Spleen (tissue), 11 donors: ENCODE data around the gene RBBP4. TPM values are rescaled to one million over a fixed set of nuclear protein-coding genes. Genes with fewer than 3 reads are reported as not detected.
"Not testable (repeated sequence)": the region's sequence is repeated elsewhere in the genome, so short reads cannot be mapped to it uniquely, and the experiment has no call there.

Experiments used
- DNase-seq: peaks from one replicate; pipeline ENCODE4 v3.0.0-alpha.2; 2020
- H3K27ac ChIP-seq, 8 donors: fragments of 200-600 bp; sonication (generic) in 7 of 8; 1 replicate in 4 of 8; 2 replicates in 4 of 8; pipeline versions ENCODE4 v1.5.0 to v1.8.0; 2016 to 2021; ENCODE audit warnings: inconsistent platforms in 4 of 8, mild to moderate bottlenecking in 4 of 8, moderate library complexity in 1 of 8
- H3K27me3 ChIP-seq, 7 donors: fragments of 200-600 bp; sonication (generic) in 6 of 7; replicated peaks in 1 of 7; 1 replicate in 4 of 7; 2 replicates in 3 of 7; pipeline versions ENCODE4 v1.5.0 to v1.8.0; 2016 to 2021; ENCODE audit warnings: inconsistent platforms in 3 of 7, mild to moderate bottlenecking in 1 of 7
- H3K36me3 ChIP-seq, 6 donors: fragments of 200-600 bp; sonication (generic) in 5 of 6; 1 replicate in 4 of 6; 2 replicates in 2 of 6; pipeline versions ENCODE4 v1.5.0 to v1.8.0; 2016 to 2021; ENCODE audit warnings: inconsistent platforms in 2 of 6
- H3K4me1 ChIP-seq, 6 donors: fragments of 200-600 bp; sonication (generic) in 5 of 6; 1 replicate in 3 of 6; 2 replicates in 3 of 6; pipeline versions ENCODE4 v1.5.0 to v1.8.0; 2016 to 2021; ENCODE audit warnings: inconsistent platforms in 3 of 6
- H3K4me3 ChIP-seq, 8 donors: fragments of 200-600 bp; sonication (generic) in 7 of 8; 1 replicate in 4 of 8; 2 replicates in 4 of 8; pipeline versions ENCODE4 v1.5.0 to v1.8.0; 2016 to 2021; ENCODE audit warnings: inconsistent platforms in 4 of 8, mild to moderate bottlenecking in 4 of 8, moderate library complexity in 2 of 8
- H3K9me3 ChIP-seq, 8 donors: fragments of 200-600 bp; sonication (generic) in 7 of 8; 1 replicate in 4 of 8; 2 replicates in 4 of 8; pipeline versions ENCODE4 v1.5.0 to v1.8.0; 2016 to 2021; ENCODE audit warnings: inconsistent platforms in 4 of 8
- CTCF ChIP-seq, 11 experiments: fragments of 200-600 bp in 7 of 11; fragments of 450-650 bp in 4 of 11; sonication (generic) in 4 of 11; IDR thresholded peaks in 8 of 11; conservative IDR thresholded peaks in 3 of 11; 1 replicate in 7 of 11; 2 replicates in 4 of 11; pipeline versions ENCODE4 v1.4.0 to v1.8.0; 2016 to 2021; ENCODE audit warnings: antibody characterized with exemption in 11 of 11, inconsistent platforms in 4 of 11, mild to moderate bottlenecking in 1 of 11
- POLR2A ChIP-seq, 3 donors: fragments of 450-650 bp; IDR thresholded peaks; one replicate each; pipeline ENCODE4 v1.5.1; 2017; ENCODE audit warnings: antibody characterized with exemption in 3 of 3, mild to moderate bottlenecking in 1 of 3
- POLR2AphosphoS5 ChIP-seq, 3 donors: sonication (generic); formaldehyde crosslinking; IDR thresholded peaks; one replicate each; pipeline ENCODE4 v1.5.1; 2017; ENCODE audit warnings: antibody characterized with exemption in 3 of 3
- WGBS, 5 donors: extraction: QIAGEN DNeasy Blood & Tissue Kit in 3 of 5; methylation state at CpG; one replicate each; pipeline versions ENCODE4 v1.1.5 to v1.1.7; 2013 to 2018; 5-methylcytosine and 5-hydroxymethylcytosine counted together
- intact Hi-C: fragments of 100-400 bp; cut with DNase I; formaldehyde crosslinking; loops from one replicate; pipeline ENCODE4 v1.15.0; 2023; ENCODE audit warnings: low total_unique reads
- polyA plus RNA-seq, 3 donors: library from polyadenylated mRNA; stranded (reverse); fragments of 200-250 nt; gene quantifications; one replicate each; pipeline ENCODE4 v1.2.1, GENCODE V29; 2013
- total RNA-seq, 7 donors: library from RNA; depleted of rRNA in 3 of 7; stranded (reverse); fragments of >200 nt in 3 of 7; fragmentation: NEBNext Ultra II Directional in 4 of 7; extraction: Animal tissue kit (Norgen Biotek cat#: 25700) in 4 of 7; gene quantifications; one replicate each; pipeline versions ENCODE4 v1.1.0 to v1.2.1, GENCODE V29; 2016 to 2021
- donor health status: healthy with polysubstance abuse.
- donor health status: DM: no; HTN: no; CAD: no; lungs with moderate emphysema.
- donor health status: DM: no; HTN: no; CAD: no.
- donor health status: Bipolar disorder and iron deficiency.
- donor health status: healthy.
- donor health status: DM: no; HTN: no; CAD: no.
- donor health status: DM: yes; HTN: yes; CAD: no.

Gene RBBP4
- total and polyA plus RNA-seq, 10 donors = 42.4 to 181 (median 132) TPM

- Histone ChIP-seq H3K4me3 (no peak overlapping the region), H3K27ac (peak overlapping the region in 2 of 8 donors; percentile 23 to 30), H3K36me3 (peaks cover 0 to 93% (median 21%) of the 10 kb centered on the region in 6 donors), H3K9me3 (no peaks in the 10 kb centered on the region), H3K27me3 (no peaks in the 10 kb centered on the region), H3K4me1 (peaks cover 0 to 32% (median 5%) of the 10 kb centered on the region in 6 donors)
- WGBS, 5 donors = 40 to 69% (median 51%) methylated on average over 3 of the region's 3 CpGs
- intact Hi-C loops = no loop called here
- no peak for DNase-seq
- TF ChIP-seq POLR2AphosphoS5 (IDR thresholded peaks at IDR 0.05) (no peak), POLR2A (IDR thresholded peaks at IDR 0.05) (no peak)
Observed at GRCh38 chr1:32622806-32623681, 28.0 kb upstream of the RBBP4 start.

GRCh38 chr1:32623775-32624174 is 27.2 kb upstream of the RBBP4 start:
- no peak overlapping the region for H3K4me3 ChIP-seq
- peaks cover 0 to 36% (median 7%) of the 10 kb centered on the region in 6 donors for H3K4me1 ChIP-seq
- peak overlapping the region in 2 of 8 donors; percentile 23 to 30 for H3K27ac ChIP-seq
- no peak for DNase-seq
- H3K36me3 ChIP-seq = peaks cover 0 to 95% (median 28%) of the 10 kb centered on the region in 6 donors
- TF ChIP-seq POLR2A (IDR thresholded peaks at IDR 0.05) (no peak), CTCF (IDR thresholded peaks at IDR 0.05 in 8 of 11, conservative IDR thresholded peaks at IDR 0.05 in 3 of 11) (no peak), POLR2AphosphoS5 (IDR thresholded peaks at IDR 0.05) (no peak)
- WGBS, 5 donors = 20 to 47% (median 35%) methylated on average over 5 of the region's 5 CpGs
- no peaks in the 10 kb centered on the region for H3K9me3 ChIP-seq
- intact Hi-C loops = no loop called here
- H3K27me3 ChIP-seq = no peaks in the 10 kb centered on the region

GRCh38 chr1:32626176-32626575 is 24.8 kb upstream of the RBBP4 start:
- no peak for TF ChIP-seq CTCF (IDR thresholded peaks at IDR 0.05 in 8 of 11, conservative IDR thresholded peaks at IDR 0.05 in 3 of 11)
- TF ChIP-seq POLR2AphosphoS5 (IDR thresholded peaks at IDR 0.05) = no peak
- no peak for TF ChIP-seq POLR2A (IDR thresholded peaks at IDR 0.05)
- Histone ChIP-seq H3K36me3 (peaks cover 0 to 95% (median 34%) of the 10 kb centered on the region in 6 donors), H3K9me3 (no peaks in the 10 kb centered on the region), H3K27me3 (no peaks in the 10 kb centered on the region), H3K4me3 (no peak overlapping the region), H3K4me1 (peaks cover 0 to 36% (median 7%) of the 10 kb centered on the region in 6 donors), H3K27ac (no peak overlapping the region)
- intact Hi-C loops = no loop called here
- DNase-seq = no peak
- 96 to 100% (median 97%) methylated on average over 1 of the region's 1 CpG for WGBS, 5 donors

GRCh38 chr1:32627596-32628162 is 23.3 kb upstream of the RBBP4 start:
- Histone ChIP-seq H3K4me3 (no peak overlapping the region), H3K4me1 (peaks cover 0 to 36% (median 7%) of the 10 kb centered on the region in 6 donors), H3K27ac (peak overlapping the region in 6 of 8 donors; percentile 44 to 75 (median 57)), H3K36me3 (peaks cover 0 to 97% (median 37%) of the 10 kb centered on the region in 6 donors), H3K27me3 (no peaks in the 10 kb centered on the region), H3K9me3 (no peaks in the 10 kb centered on the region)
- no peak for DNase-seq
- TF ChIP-seq CTCF (IDR thresholded peaks at IDR 0.05 in 8 of 11, conservative IDR thresholded peaks at IDR 0.05 in 3 of 11) (no peak), POLR2A (IDR thresholded peaks at IDR 0.05) (no peak), POLR2AphosphoS5 (IDR thresholded peaks at IDR 0.05) (no peak)
- WGBS, 5 donors = 58 to 68% (median 62%) methylated on average over 10 to 11 of the region's 11 CpGs
- intact Hi-C loops = no loop called here

GRCh38 chr1:32630173-32630572 is 20.8 kb upstream of the RBBP4 start:
- H3K4me3 ChIP-seq, H3K27me3 ChIP-seq, H3K9me3 ChIP-seq, intact Hi-C loops, DNase-seq, H3K27ac ChIP-seq: not testable (repeated sequence)
- H3K36me3 ChIP-seq = peaks cover 0 to 96% (median 46%) of the 10 kb centered on the region in 6 donors
- 91 to 98% (median 95%) methylated on average over 4 of the region's 4 CpGs for WGBS, 5 donors
- H3K4me1 ChIP-seq = peaks cover 0 to 18% (median 4%) of the 10 kb centered on the region in 6 donors
